ENCODE data around the gene SHROOM4. TPM values are rescaled to one million over a fixed set of nuclear protein-coding genes. Genes with fewer than 3 reads are reported as not detected.

SHROOM4 gene
- total RNA-seq, 1 donor from 2014 or later: 15.4 TPM

GRCh38 chrX:50677789-50678188 lies 136.2 kb downstream of the SHROOM4 start:
- DNase-seq (ENCODE audit: low spot score in 2 of 2, unreplicated experiment in 2 of 2): no peak
- H3K4me3 Mint-ChIP-seq: no peak overlapping the region
- peaks cover 16% of the 10 kb centered on the region for H3K9me3 Mint-ChIP-seq
- H3K36me3 Mint-ChIP-seq: peaks cover 5% of the 10 kb centered on the region
- H3K27me3 Mint-ChIP-seq (ENCODE audit: low read depth): no peaks in the 10 kb centered on the region
- no peaks in the 10 kb centered on the region for H3K4me1 Mint-ChIP-seq
- no peak for TF ChIP-seq CTCF (IDR thresholded peaks at IDR 0.05; ENCODE audit: unreplicated experiment)
- H3K27ac Mint-ChIP-seq: no peak overlapping the region

- no peak for DNase-seq (ENCODE audit: low spot score in 2 of 2, unreplicated experiment in 2 of 2)
- H3K4me3 Mint-ChIP-seq: no peak overlapping the region
- peaks cover 7% of the 10 kb centered on the region for H3K36me3 Mint-ChIP-seq
- peaks cover 39% of the 10 kb centered on the region for H3K9me3 Mint-ChIP-seq
- H3K27me3 Mint-ChIP-seq (ENCODE audit: low read depth): no peaks in the 10 kb centered on the region
- no peak for TF ChIP-seq CTCF (IDR thresholded peaks at IDR 0.05; ENCODE audit: unreplicated experiment)
- no peak overlapping the region for H3K27ac Mint-ChIP-seq
- no peaks in the 10 kb centered on the region for H3K4me1 Mint-ChIP-seq
These were observed 142.3 kb downstream of the SHROOM4 start for GRCh38 chrX:50671661-50672060.

GRCh38 chrX:50668860-50669259 lies 145.1 kb downstream of the SHROOM4 start:
- Mint-ChIP-seq H3K4me1 (no peaks in the 10 kb centered on the region), H3K9me3 (peaks cover 31% of the 10 kb centered on the region), H3K27me3 (ENCODE audit: low read depth) (no peaks in the 10 kb centered on the region), H3K4me3 (no peak overlapping the region), H3K36me3 (peaks cover 4% of the 10 kb centered on the region), H3K27ac (no peak overlapping the region)
- DNase-seq (ENCODE audit: low spot score in 2 of 2, unreplicated experiment in 2 of 2): no peak
- TF ChIP-seq CTCF (IDR thresholded peaks at IDR 0.05; ENCODE audit: unreplicated experiment): no peak

- Mint-ChIP-seq H3K4me3 (no peak overlapping the region), H3K9me3 (peaks cover 10% of the 10 kb centered on the region), H3K4me1 (no peaks in the 10 kb centered on the region)
These were observed 165.8 kb downstream of the SHROOM4 start for GRCh38 chrX:50648156-50648555.

GRCh38 chrX:50644496-50644895 lies 169.5 kb downstream of the SHROOM4 start:
- Mint-ChIP-seq H3K36me3 (no peaks in the 10 kb centered on the region), H3K4me1 (no peaks in the 10 kb centered on the region), H3K27ac (no peak overlapping the region), H3K4me3 (no peak overlapping the region), H3K27me3 (ENCODE audit: low read depth) (no peaks in the 10 kb centered on the region), H3K9me3 (peaks cover 3% of the 10 kb centered on the region)
- no peak for DNase-seq (ENCODE audit: low spot score in 2 of 2, unreplicated experiment in 2 of 2)
- TF ChIP-seq CTCF (IDR thresholded peaks at IDR 0.05; ENCODE audit: unreplicated experiment): no peak

More at GRCh38 chrX:50648156-50648555, 165.8 kb downstream of the SHROOM4 start:
- no peak for TF ChIP-seq CTCF (IDR thresholded peaks at IDR 0.05; ENCODE audit: unreplicated experiment)
- no peak overlapping the region for H3K27ac Mint-ChIP-seq
- no peaks in the 10 kb centered on the region for H3K36me3 Mint-ChIP-seq
- no peak for DNase-seq (ENCODE audit: low spot score in 2 of 2, unreplicated experiment in 2 of 2)
- H3K27me3 Mint-ChIP-seq (ENCODE audit: low read depth): no peaks in the 10 kb centered on the region

All from mesothelial cell of epicardium (in vitro differentiated cells).